ENCODE results near the gene CD180. TPM values are rescaled to one million over a fixed set of nuclear protein-coding genes. Genes with fewer than 3 reads are reported as not detected.

Gene CD180
- total RNA-seq, 6 donors from 2014 or later: 1.00 to 4.8 (median 1.9) TPM

- ATAC-seq (ENCODE audit: low FRiP score in 2 of 2): peak in 1 of 2 donors; percentile 23
- Histone ChIP-seq H3K4me1 (peaks cover 3 to 10% (median 6%) of the 10 kb centered on the region in 4 donors), H3K27me3 (no peaks in the 10 kb centered on the region), H3K27ac (peak overlapping the region; percentile 4 to 78 (median 47)), H3K9me3 (no peaks in the 10 kb centered on the region), H3K4me3 (no peak overlapping the region), H3K36me3 (no peaks in the 10 kb centered on the region)
- no peak for DNase-seq
- TF ChIP-seq POLR2A (IDR thresholded peaks at IDR 0.05): no peak
- no peak for TF ChIP-seq POLR2AphosphoS5 (IDR thresholded peaks at IDR 0.05)
- TF ChIP-seq, protein P1, sequence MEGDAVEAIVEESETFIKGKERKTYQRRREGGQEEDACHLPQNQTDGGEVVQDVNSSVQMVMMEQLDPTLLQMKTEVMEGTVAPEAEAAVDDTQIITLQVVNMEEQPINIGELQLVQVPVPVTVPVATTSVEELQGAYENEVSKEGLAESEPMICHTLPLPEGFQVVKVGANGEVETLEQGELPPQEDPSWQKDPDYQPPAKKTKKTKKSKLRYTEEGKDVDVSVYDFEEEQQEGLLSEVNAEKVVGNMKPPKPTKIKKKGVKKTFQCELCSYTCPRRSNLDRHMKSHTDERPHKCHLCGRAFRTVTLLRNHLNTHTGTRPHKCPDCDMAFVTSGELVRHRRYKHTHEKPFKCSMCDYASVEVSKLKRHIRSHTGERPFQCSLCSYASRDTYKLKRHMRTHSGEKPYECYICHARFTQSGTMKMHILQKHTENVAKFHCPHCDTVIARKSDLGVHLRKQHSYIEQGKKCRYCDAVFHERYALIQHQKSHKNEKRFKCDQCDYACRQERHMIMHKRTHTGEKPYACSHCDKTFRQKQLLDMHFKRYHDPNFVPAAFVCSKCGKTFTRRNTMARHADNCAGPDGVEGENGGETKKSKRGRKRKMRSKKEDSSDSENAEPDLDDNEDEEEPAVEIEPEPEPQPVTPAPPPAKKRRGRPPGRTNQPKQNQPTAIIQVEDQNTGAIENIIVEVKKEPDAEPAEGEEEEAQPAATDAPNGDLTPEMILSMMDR (IDR thresholded peaks at IDR 0.05): no peak
- TF ChIP-seq EP300 (IDR thresholded peaks at IDR 0.05): no peak
- 28 to 31% methylated on average over 2 of the region's 2 CpGs for WGBS, 2 donors
Measured at GRCh38 chr5:67193439-67193807, 3.2 kb downstream of the CD180 start.

GRCh38 chr5:67192719-67193438 is 3.7 kb downstream of the CD180 start:
- 57 to 61% methylated on average over 9 of the region's 9 CpGs for WGBS, 2 donors
- ATAC-seq (ENCODE audit: low FRiP score in 2 of 2) (peak in 1 of 2 donors; percentile 80), DNase-seq (no peak)
- H3K4me3 ChIP-seq: no peak overlapping the region
- H3K9me3 ChIP-seq: no peaks in the 10 kb centered on the region
- TF ChIP-seq POLR2AphosphoS5 (IDR thresholded peaks at IDR 0.05) (no peak), EP300 (IDR thresholded peaks at IDR 0.05) (no peak)
- no peaks in the 10 kb centered on the region for H3K27me3 ChIP-seq
- peaks cover 3 to 10% (median 6%) of the 10 kb centered on the region in 4 donors for H3K4me1 ChIP-seq
- peak overlapping the region; percentile 4 to 78 (median 47) for H3K27ac ChIP-seq
- no peaks in the 10 kb centered on the region for H3K36me3 ChIP-seq

DNA sequence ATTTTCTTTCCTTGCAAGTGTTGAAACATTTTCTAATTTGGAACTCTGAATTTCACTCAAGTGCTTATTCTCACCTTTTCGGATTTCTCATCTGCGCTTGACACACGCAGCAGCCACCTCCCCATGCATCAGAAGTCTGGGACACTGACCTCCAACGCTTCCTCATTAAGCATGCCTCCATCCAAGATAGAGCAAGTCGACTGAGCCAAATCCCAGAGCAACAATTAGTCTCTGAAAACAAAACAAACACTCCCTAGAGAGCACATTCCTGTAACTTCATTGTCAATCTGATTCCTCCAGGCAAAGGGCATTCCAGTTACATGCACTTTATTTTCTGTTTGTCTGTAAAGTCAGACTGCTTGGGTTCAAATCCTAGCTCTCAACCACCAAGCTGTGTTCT is 5.7 kb downstream of the CD180 start:
- no peak for ATAC-seq (ENCODE audit: low FRiP score in 2 of 2)
- DNase-seq: no peak
- Histone ChIP-seq H3K27me3 (no peaks in the 10 kb centered on the region), H3K36me3 (no peaks in the 10 kb centered on the region), H3K9me3 (no peaks in the 10 kb centered on the region), H3K4me3 (no peak overlapping the region), H3K4me1 (peaks cover 0 to 8% (median 5%) of the 10 kb centered on the region in 4 donors), H3K27ac (no peak overlapping the region)
- 72 to 75% methylated on average over 5 of the region's 5 CpGs for WGBS, 2 donors
- TF ChIP-seq EP300 (IDR thresholded peaks at IDR 0.05) (no peak), POLR2A (IDR thresholded peaks at IDR 0.05) (no peak), POLR2AphosphoS5 (IDR thresholded peaks at IDR 0.05) (no peak)
- TF ChIP-seq, protein P1 (IDR thresholded peaks at IDR 0.05): no peak

GRCh38 chr5:67190410-67190809 is 6.2 kb downstream of the CD180 start:
- H3K4me3 ChIP-seq: no peak overlapping the region
- ATAC-seq (ENCODE audit: low FRiP score in 2 of 2) (no peak), DNase-seq (no peak)
- no peaks in the 10 kb centered on the region for H3K36me3 ChIP-seq
- H3K9me3 ChIP-seq: no peaks in the 10 kb centered on the region
- no peak overlapping the region for H3K27ac ChIP-seq
- H3K4me1 ChIP-seq: peaks cover 0 to 8% (median 5%) of the 10 kb centered on the region in 4 donors
- TF ChIP-seq POLR2A (IDR thresholded peaks at IDR 0.05): no peak
- TF ChIP-seq EP300 (IDR thresholded peaks at IDR 0.05): no peak
- TF ChIP-seq, protein P1 (IDR thresholded peaks at IDR 0.05): no peak
- TF ChIP-seq POLR2AphosphoS5 (IDR thresholded peaks at IDR 0.05): no peak
- no peaks in the 10 kb centered on the region for H3K27me3 ChIP-seq
- WGBS, 2 donors: 88 to 92% methylated on average over 4 of the region's 4 CpGs

GRCh38 chr5:67189931-67190330 is 6.7 kb downstream of the CD180 start:
- H3K4me1 ChIP-seq: peaks cover 0 to 8% (median 5%) of the 10 kb centered on the region in 4 donors
- H3K36me3 ChIP-seq: no peaks in the 10 kb centered on the region
- TF ChIP-seq, protein P1 (IDR thresholded peaks at IDR 0.05): no peak
- TF ChIP-seq POLR2AphosphoS5 (IDR thresholded peaks at IDR 0.05) (no peak), EP300 (IDR thresholded peaks at IDR 0.05) (no peak), POLR2A (IDR thresholded peaks at IDR 0.05) (no peak)
- H3K9me3 ChIP-seq: no peaks in the 10 kb centered on the region
- H3K27ac ChIP-seq: no peak overlapping the region
- WGBS, 2 donors: 83 to 96% methylated on average over 1 of the region's 1 CpG
- ATAC-seq (ENCODE audit: low FRiP score in 2 of 2) (no peak), DNase-seq (no peak)
- H3K4me3 ChIP-seq: no peak overlapping the region
- no peaks in the 10 kb centered on the region for H3K27me3 ChIP-seq
